PC-3 (cell line): Measurements from ENCODE around the gene CDH13.

Source experiments
- CTCF ChIP-seq: fragments of 300-600 bp; sonication (generic); conservative IDR thresholded peaks from 2 replicates; pipeline ENCODE4 v1.5.1; 2017; ENCODE audit warnings: antibody characterized with exemption, low read depth, mild to moderate bottlenecking, low read length
- EZH2phosphoT487 ChIP-seq: fragments of 300-600 bp; sonication (generic); IDR thresholded peaks from 2 replicates; pipeline ENCODE4 v1.6.1; 2018; ENCODE audit warnings: mild to moderate bottlenecking, antibody characterized with exemption, low read length, borderline replicate concordance

GRCh38 chr16:83029467-83029866 lies 402.7 kb downstream of the CDH13 start:
- TF ChIP-seq CTCF (no peak), EZH2phosphoT487 (no peak)
